GM18858 (cell line): Measurements from ENCODE around the gene KCTD4.
"Not testable (repeated sequence)": the region's sequence is repeated elsewhere in the genome, so short reads cannot be mapped to it uniquely, and the experiment has no call there.

Experiments used
- ATAC-seq: cut with Tn5 transposase; IDR thresholded peaks from one replicate; pipeline ENCODE4 v1.9.1; 2021; ENCODE audit not compliant: unreplicated experiment

KCTD4 gene

DNA sequence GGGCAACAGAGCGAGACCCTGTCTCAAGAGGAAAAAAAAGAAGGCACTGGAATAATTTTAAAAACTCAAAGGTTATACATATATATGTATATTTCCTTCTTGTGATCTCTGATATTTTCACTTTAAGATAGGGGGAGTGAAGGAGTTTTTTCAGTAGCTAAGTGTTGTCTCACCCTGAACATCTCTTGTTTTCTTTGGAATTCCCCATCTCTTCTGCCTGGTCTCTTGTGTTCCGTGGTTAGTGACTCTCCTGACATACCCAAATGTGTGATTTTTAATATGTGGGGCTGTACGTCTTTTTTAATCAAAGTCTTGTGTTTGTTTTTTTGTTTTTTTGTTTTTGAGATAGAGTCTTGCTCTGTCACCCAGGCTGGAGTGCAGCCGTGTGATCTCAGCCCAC lies 15.3 kb upstream of the KCTD4 start:
- no peak for ATAC-seq

DNA sequence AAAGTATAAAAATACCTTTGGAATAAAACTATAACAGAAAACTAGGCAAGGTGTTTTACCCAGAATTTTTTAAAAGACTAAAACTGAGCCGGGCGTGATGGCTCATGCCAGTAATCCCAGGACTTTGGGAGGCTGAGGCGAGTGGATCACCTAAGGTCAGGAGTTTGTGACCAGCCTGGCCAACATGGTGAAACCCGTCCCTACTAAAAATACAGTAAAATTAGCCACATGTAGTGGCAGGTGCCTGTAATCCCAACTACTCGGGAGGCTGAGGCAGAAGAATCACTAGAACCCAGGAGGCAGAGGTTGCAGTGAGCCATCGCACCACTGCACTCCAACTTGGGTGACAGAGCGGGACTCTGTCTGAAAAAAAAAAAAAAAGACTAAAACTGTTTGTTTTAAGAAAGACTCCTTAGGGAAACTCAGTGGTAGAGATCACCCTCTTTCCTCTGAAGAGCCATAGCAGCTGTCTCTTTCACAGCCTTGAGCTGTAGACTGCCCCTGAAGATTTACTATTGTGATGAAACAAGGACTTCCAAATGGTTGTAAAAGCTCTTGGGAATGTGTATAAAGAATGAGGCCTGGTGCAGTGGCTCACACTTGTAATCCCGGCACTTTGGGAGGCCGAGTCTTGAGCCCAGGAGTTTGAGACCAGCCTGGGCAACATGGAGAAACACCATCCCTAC lies 14.7 kb upstream of the KCTD4 start:
- ATAC-seq, result no peak

DNA sequence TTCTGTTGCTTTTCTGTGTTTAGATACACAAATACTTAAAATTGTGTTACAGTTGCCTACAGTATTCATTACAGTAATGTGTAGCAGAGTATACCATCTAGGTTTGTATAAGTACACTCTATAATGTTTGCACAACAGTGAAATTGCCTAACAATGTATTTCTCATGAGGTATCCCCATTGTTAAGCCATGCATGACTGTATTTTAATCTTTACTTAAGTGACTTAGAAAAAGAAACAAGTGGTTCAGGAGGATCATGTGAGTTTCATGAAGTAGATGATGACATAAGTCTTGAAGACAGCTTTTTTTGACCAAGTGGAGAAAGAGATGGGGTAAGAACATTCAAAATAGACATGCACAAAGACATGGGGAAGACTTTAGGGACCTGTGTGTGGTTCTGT lies 8.4 kb upstream of the KCTD4 start:
- ATAC-seq, result no peak

DNA sequence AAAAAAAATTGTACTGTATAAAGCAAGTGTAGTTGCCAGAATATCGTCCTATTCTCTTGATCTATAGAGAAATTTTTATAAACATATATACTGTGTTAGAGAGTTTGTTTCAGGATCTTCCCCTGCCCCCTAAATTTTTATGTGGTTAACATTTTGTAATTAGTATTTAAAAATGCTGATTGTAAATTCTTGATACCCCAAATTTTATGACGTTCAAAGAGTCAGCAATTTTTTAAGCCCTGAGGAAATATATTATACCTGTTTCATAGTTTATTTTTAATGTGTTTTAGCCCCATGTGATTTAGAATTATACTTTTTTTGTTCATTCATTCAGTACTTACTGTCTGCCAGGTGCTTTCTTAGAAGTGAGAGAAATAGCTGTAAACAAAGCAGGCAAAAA lies 7.3 kb upstream of the KCTD4 start:
- ATAC-seq, result no peak

DNA sequence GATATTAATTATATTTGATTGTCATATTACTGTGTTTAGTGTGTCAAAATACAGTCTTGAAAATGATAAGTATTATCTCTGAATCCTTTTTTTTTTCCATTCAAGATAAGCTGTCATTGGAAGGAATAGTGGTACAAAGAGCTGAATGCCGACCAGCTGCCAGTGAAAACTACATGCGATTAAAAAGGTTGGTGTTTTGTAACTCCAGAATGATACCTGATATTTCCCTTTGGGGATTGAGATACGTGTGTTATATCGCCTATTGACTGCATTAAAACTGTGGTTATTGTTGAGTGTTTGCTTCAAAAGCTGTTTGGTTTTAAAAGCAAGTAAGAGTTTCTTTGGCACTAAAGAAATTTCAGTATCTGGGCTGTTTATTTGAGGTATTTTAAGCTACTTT lies 6.5 kb upstream of the KCTD4 start:
- no peak for ATAC-seq

DNA sequence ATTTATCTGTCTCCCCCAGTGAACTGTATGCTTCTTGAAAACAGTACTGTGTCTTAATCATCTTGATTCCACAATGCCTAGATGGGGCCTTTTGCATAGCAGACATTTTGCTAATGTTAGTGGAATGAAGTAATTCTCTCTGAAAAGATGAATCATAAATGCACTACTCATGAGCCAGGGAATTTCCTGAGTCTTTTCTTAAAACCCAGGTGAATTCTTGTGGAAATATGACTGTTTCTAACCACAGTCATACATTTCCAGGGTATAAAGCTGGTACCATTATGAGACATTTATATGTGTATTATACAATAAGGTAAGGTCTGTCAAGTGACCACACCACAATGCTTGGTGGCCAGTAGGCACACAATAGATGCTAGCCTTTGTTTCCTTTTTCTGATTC lies 5.5 kb upstream of the KCTD4 start:
- ATAC-seq, result no peak

DNA sequence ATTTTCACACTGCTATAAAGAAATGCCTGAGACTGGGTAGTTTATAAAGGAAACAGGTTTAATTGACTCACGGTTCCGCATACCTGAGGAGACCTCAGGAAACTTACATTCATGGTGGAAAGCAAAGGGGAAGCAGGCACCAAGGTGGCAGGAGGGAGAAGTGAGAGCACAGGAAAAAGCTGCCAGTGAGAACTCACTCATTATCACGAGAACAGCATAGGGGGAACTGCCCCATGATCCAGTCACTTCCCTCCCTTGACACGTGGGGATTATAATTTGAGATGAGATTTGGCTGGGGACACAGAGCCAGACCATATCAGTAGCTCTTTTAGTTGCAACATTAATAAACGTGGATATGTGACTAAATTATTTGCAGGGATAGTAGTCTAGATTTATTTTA lies 4.3 kb upstream of the KCTD4 start:
- no peak for ATAC-seq

DNA sequence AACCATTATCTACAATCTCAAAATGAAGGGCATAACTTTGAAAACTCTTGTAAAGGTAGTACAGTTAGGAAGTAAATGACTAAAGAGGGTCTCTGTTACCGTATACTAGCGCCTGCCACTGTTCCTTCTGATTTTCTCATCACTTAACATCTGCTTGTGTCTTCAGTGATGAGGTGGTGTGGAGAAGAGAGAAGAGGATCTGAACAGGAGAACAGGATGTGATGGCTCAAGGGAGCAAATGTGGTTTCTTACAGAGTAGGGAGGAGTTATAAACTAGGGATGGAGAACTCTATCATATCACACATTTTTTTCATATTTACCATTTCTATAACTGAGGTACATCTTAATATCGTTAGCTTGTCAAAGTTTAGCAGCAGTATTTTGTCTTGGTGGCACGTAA lies 1.1 kb downstream of the KCTD4 start:
- ATAC-seq, result no peak

DNA sequence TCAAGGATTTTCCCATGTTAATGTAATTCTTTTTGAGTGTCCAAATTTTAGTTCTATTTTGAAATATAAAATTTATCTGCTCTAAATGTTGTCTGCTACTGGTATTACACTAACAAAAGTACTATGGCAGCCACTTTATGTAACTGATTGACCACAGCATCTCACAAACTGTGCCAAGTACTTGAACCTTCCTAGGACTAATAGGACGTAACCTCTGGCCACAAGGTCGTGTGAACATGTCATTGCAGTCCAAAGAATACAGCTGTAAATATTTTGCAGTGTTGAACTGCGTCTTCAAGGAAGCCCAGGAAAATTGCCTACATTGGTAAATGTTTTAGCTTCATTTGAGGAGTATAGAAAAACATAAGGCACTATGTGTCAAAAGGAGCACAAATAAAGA lies 1.9 kb downstream of the KCTD4 start:
- no peak for ATAC-seq

DNA sequence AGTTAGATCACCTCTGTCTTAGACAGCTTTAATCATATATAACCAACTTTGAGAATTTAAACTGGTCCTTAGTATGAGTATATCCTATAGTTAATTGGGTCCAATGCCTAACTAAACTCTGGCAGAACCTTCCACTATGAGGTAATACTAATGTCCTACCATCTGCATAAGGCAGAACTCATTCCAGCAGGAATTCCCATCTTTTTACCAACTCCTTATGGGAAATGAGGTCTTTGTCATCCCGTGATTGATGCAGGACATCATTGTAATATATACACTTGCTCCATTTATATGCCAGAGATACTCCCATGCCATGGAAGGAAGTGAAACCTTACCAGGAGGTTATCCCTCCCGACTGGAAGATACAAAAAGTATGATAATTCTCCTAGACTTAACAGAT lies 2.8 kb downstream of the KCTD4 start:
- ATAC-seq, result no peak

DNA sequence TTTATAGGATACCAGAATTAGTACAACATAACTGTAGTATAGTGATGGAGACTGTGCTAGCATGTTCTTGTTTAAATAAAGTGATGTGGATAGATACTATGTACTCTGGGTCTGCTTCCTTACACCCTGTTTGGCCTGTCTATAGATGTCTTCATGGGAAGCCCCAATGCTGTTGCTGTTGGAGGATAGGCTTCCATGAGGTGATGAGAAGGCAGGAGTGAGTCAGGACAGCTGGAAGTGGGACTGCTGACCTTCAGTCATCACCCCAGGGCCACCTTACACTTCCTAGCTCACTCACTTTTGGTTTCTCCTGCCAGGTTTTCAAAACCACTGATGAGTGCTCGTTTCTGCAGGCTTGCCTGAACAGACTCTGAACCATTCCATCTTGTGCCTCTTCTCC lies 4.2 kb downstream of the KCTD4 start:
- no peak for ATAC-seq

DNA sequence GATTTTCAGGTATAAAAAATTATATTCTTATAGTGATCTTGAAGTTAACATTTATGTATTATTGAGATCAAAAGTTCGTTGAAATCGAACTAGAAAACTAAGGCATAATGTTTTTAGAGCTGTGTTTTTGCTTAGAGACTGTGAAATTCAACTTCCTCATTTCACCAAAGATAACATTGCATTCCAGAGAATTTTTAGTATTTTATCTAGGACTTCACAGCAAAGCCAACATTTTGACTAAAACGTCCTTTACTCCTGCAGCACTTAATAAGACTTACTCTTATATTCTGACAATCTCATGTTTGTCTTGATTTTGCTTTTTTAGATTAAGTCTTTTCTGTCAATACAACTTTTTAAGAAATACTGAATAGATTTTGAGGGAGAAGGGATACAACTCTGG lies 4.7 kb downstream of the KCTD4 start:
- ATAC-seq, result no peak

DNA sequence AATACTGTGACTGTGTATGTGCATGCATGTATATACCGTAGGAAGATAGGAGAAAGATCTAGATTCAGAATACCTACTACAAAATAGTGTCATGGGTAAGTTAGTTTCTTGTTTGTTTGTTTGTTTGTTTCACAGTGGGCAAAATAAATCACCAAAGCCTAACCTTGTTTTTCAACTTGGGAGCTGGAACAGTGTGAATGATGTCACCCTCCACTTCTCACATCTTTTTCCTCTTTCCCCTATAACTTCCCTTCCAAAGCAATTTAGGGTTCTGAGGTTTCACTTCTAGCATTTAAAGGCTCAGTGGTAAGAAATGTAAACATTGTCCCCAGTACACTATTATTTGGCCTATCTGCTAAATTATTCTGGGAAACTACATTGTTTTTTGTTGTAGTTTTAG lies 5.4 kb downstream of the KCTD4 start:
- ATAC-seq, result no peak

DNA sequence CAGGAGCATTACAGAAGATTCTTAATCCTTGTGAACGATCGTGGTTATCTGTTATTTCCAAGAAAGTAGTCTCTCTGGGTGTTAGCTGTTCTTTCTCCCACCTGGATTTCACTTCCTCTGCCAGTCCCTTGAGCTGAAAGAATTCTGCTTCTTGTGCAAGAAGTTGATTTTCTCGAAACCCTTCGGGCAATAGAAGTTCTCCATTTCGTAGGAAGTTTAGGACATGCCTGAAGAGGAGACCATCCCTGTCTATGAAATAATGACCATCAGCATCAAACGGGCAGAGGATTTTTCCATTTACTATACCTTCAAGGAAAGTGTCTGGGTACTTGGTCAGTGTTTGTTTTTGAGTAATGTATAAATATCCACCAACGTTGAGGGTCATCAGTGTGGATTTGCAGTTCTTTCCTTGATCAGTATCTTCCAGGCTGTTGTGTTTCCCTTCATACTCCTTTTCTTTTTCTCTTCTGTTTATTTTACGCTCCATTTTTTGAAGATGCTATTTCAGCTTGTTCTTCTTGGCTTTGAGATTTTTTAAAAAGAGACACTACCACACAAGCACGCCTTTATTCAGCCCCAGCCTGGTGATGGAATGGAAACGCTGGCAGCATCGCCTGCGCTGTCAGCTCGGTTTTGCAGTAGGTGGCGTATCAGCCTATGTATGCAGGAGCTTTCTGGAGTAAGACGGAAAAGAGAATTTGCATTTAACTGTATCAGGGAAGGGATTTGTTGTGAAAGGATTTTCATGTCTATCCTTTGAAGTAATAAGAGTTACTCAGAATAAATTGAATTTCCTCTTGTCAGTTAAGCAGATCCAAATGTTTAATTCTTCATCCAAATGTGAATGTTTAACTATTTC lies 6.5 kb downstream of the KCTD4 start:
- ATAC-seq, result no peak

DNA sequence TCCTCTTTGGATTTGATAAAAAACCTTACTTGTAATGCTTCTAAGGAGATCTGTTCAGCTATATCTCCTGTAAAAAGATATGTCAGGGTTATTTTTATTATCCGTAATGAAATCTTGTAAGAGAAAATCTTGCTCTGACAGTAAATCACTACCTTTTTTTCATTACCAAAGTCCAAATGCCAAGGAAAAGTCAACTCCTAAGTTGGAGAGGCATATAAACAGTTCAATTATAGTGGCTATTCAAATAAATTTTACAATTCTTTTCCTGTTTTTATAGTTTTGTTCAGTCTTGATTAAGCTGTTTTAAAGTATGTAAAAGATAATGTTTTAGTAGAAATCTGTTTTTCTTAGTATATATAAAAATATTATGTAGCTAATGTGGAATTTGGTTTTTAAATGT lies 9.0 kb downstream of the KCTD4 start:
- no peak for ATAC-seq

DNA sequence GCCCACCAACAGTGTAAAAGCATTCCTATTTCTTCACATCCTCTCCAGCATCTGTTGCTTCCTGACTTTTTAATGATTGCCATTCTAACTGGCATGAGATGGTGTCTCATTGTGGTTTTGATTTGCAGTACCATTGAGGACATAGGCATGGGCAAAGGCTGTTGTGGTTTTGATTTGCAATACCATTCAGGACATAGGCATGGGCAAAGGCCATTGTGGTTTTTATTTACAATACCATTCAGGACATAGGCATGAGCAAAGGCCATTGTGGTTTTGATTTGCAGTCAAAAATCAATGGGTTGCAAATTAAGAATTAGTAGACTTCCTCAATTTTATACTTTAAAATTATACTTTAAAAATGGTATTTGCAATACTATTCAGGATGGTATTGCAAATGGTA lies 11.3 kb downstream of the KCTD4 start:
- not testable (repeated sequence) for ATAC-seq

DNA sequence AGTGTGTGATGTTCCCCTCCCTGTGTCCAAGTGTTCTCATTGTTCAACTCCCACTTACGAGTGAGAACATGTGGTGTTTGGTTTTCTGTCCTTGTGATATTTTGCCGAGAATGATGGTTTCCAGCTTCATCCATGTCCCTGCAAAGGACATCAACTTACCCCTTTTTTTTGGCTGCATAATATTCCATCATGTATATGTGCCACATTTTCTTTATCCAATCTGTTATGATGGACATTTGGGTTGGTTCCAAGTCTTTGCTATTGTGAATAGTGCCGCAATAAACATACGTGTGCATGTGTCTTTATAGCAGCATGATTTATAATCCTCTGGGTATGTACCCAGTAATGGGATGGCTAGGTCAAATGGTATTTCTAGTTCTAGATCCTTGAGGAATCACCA lies 11.8 kb downstream of the KCTD4 start:
- ATAC-seq, result not testable (repeated sequence)

DNA sequence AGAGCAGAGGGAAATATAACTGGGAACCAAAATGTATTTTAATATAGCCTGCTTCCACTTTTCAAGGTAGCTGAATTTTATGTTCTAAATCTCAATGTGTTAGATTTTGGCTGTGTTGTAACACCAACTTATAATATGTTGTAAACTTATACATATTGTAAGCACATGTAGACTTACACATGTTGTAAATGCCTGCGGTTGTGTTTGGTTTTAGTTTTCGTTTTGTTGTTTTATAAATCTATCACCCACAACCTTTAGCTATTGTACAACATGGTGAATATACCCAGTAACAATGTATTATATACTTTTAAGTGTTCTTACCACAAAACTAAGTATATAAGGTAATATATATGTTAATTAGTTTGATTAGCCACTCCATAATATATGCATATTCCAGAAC lies 15.6 kb downstream of the KCTD4 start:
- ATAC-seq, result no peak

DNA sequence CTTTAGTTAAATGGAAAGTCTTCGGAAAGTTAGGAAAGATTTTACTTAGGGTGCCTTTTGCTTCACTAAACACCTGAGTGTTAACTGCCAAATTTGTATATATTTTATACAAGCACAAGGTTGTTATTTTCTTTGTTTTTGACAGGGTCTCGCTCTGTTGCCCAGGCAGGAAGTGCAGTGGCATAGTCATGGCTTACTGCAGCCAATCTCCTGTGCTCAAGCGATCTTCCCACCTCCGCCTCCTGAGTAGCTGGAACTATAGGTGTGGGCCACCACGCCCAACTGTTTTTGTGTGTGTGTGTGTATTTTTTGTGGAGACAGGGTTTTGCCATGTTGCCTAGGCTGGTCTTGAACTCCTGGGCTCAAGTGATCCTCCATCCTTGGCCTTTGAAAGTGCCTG lies 16.2 kb downstream of the KCTD4 start:
- ATAC-seq, result no peak

DNA sequence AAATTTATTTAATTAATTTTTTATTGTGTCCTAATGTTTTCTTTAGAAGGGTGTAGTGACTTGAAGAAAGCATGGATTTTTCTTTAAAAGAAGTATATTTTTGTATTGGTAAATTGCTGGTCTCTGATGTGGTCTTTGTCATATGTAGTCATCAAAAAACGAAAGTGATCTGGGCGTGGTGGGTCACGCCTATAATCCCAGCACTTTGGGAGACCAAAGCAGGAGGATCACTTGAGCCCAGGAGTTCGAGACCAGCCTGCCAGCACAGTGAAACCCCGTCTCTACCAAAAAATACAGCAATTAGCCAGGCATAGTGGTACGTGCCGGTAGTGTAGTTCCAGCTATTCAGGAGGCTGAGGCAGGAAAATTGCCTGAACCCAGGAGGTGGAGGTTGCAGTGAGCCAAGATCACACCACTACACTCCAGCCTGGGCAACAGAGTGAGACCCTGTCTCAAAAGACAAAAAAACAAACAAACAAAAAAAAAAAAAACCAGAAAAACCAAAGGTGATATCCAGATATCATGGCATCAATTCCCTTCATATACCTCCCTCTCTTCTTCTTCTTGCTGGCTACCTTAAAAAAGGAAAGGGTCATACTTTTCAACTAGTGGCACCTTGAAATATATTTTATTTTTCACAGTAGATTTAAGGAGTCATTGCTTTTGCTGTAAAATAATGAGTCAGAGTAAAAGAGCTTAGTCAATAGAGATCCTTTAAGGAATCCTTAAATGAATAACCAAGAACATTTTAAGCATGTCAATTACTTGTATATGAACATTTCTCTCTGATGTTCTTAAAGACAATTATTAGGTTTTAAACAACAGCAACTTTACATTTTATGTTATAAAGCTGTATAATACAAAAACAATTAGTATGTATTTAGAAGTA lies 19.9 kb downstream of the KCTD4 start:
- no peak for ATAC-seq

DNA sequence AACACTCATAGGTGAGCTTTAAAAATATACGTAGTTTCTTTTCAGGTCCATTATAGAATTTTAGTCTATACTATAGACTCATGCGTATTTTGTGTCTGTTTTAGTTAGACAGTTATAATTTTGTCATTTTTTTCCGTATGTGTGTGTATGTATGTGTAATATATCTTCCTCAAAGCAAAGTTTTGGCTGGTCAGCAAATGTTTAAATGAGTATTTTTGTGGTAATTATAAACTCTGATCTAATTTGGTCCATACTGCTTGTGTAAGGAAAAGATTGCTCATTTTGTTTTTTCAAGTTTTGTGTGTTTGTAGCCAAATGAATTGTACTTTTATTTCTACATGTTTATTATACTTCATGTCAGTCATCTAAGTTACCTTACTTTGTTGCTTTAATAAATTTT lies 20.5 kb downstream of the KCTD4 start:
- no peak for ATAC-seq

DNA sequence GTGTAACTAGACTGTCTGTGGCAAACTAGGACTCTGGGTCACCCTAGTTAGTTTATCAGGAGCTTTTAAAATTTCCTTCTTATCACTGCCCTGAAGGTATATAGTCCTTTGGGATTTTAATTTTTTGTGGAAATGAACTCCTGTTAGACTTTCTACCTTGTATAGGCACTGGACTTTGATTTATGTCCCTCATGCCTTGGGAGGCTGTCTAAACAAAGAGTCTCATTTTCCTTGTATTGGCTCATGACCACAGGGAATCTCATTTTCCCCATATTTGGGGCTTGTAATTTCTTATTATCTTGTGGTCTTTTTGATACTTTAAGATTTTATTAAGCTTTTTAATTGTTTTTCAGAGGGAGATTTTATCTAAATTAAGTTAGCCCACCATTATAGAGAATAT lies 21.4 kb downstream of the KCTD4 start:
- ATAC-seq, result no peak
